NOMO-1 treated with DMSO at 0.1 percent for 48 hours (cell line): ENCODE results near the gene SPRR2G.
"Not testable (repeated sequence)": the region's sequence is repeated elsewhere in the genome, so short reads cannot be mapped to it uniquely, and the experiment has no call there.

Source experiments
- DNase-seq: peaks from one replicate; lab custom pipeline; 2025; ENCODE audit not compliant: unreplicated experiment; lab: John Stamatoyannopoulos, UW

SPRR2G gene

GRCh38 chr1:153115264-153115663, 35.4 kb downstream of the SPRR2G start:
- not testable (repeated sequence) for DNase-seq

GRCh38 chr1:153113416-153113815, 37.3 kb downstream of the SPRR2G start, which contains the start of gene SPRR2F:
SPRR2F (minus strand) TSS chr1:153113516; CDS start chr1:153112733, 783 bp downstream.
- no peak for DNase-seq

GRCh38 chr1:153112454-153112853, 38.2 kb downstream of the SPRR2G start:
- not testable (repeated sequence) for DNase-seq

- DNase-seq = no peak
These were observed 50.4 kb downstream of the SPRR2G start for GRCh38 chr1:153100245-153100644.
